GM19328 (cell line): Measurements from ENCODE around the gene ABLIM3.

Experiments
- ATAC-seq: cut with Tn5 transposase; IDR thresholded peaks from one replicate; pipeline ENCODE4 v1.9.1; 2021; ENCODE audit warnings: mild to moderate bottlenecking, moderate library complexity; ENCODE audit not compliant: unreplicated experiment

Gene ABLIM3

GRCh38 chr5:149141224-149141956 is at the start of gene ABLIM3:
Gene ABLIM3 (plus strand): TSS chr5:149141493. CDS start chr5:149142096, 603 bp downstream.
- ATAC-seq, result peak; percentile 80

DNA sequence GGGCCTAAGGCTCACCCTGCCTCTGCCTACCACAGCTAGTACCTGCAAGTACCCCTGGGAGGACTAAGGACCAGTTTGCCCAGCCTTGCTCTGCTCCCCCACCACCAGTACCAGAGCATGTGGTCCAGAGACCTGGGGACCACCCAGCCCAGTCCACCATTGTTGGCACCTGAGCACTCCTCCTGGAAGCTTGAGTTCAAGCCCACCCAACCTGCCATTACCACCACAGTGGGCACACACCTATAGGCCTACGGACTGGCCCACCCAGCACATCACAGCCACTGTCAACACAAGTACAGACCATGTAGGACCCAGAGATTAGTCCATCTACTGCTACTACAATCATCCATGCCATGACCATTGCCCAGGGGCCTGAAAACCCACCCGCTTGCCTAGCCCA is 47.7 kb upstream of the ABLIM3 start:
- no peak for ATAC-seq

DNA sequence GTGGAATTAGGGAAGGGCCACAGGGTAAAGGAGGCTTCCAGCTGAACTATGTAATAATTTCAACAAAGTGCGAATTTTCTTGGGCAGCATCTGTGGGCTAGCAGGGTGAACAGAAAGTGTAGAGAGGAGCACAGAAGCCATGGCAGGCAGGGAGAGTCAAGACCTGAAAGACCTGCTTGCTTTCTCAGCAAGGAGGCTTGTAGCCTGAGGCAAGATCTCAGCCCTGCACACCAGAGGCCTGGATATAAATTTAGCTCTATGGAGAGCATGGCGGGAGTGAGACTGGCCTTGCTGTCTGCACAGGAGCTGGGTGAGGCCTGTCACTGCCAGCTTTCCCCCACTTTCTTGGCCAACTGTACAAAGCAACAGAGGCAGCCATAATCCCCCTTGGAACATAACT is 46.3 kb upstream of the ABLIM3 start:
- no peak for ATAC-seq

DNA sequence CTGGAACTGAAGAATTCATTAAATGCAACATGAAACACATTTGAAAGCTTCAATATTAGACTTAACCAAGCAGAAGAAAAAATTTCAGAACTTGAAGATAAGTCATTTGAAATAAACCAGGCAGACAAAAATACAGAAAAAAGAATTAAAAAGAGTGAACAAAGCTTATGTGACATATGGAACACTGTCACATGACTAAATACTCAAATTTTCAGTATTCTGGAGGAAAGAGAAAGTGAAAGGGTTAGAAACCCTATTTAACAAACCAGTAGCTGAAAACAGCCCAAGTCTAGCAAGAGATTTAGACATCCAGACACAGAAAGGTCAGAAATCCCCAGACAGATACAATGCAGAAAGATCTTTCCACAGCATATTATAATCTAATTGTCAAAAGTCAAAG is 41.4 kb upstream of the ABLIM3 start:
- no peak for ATAC-seq

DNA sequence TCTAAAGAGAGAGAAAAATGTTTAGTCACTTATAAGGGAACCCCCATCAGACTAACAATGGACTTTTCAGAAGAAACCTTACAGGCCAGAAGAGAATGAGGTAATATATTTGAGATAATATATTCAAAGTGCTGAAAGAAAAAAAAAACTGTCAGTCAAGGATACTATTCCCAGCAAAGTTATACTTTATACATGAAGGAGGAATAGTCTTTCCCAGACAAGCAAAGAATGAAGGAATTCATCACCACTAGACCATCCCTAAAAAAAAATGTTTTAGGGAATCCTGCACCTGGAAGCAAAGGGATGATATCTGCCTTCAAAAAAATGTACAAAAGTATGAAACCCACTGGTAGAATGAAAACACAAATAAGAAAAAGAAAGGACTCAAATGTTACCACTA is 41.0 kb upstream of the ABLIM3 start:
- ATAC-seq, result no peak

DNA sequence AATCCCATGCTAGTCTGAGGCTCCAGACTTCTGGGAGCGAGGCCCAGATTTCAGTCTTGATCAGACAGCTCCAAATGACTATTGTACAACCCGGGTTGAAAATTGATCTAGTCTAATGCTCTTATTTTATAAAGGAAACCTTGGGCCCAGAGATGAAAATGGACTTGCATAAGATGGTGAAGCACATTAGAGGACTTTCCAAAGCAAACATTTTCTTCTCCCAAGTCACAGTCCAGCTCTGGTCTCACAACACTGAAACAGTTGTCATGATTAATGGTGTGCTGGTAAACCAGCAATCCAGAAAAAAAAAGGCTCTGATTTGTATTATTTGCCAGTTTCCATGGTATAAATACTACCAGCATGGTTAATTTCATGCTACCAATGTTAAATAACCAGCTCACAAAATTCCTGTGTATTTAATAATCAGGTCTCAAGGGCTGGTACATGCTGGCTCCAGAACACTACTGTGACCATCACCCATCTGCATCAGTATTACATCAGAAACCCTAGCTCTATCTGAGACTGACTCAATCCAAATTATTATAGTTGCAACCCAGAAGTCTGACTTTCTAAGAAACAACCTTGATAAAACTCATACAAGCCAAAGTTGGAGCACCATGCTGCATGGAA is 32.5 kb upstream of the ABLIM3 start:
- no peak for ATAC-seq

- no peak for ATAC-seq
Measured at GRCh38 chr5:149110406-149110805, 30.9 kb upstream of the ABLIM3 start.

GRCh38 chr5:149113669-149114068 is 27.6 kb upstream of the ABLIM3 start:
- no peak for ATAC-seq

GRCh38 chr5:149114403-149115312 is 26.6 kb upstream of the ABLIM3 start:
- ATAC-seq, result no peak

- no peak for ATAC-seq
Measured at GRCh38 chr5:149117970-149118369, 23.3 kb upstream of the ABLIM3 start.

DNA sequence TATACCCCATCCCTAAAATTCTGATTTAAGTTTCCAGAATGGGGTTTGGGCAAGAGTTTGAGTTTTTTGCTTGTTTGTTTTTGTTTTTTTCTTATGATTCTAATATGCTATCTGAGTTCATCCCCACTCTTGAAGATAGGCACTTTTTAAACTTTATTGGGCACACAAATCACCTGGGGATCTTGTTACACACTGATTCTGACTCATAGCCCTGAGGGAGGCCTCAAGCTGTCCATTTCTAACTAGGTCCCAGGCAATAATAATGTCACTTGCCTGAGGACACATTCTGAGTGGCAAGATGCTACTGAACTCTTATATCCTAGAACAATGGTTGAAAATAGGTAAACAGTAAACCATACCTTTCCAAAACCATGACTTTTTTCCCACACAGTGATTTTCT is 22.8 kb upstream of the ABLIM3 start:
- no peak for ATAC-seq

- no peak for ATAC-seq
Measured at GRCh38 chr5:149121145-149121544, 20.1 kb upstream of the ABLIM3 start.

DNA sequence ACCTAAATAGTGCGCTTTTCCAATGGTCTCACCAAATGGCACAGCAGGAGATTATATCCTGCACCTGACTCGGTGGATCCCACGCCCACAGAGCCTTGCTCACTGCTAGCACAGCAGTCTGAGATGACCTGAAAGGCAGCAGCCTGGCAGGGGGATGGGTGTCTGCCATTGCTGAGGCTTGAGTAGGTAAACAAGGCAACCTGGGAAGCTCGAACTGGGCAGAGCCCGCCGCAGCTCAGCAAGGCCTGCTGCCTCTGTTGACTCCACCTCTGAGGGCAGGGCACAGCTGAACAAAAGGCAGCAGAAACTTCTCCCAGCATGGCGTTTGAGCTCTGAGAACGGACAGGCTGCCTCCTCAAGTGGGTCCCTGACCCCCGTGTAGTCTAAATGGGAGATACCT is 18.1 kb upstream of the ABLIM3 start:
- no peak for ATAC-seq

DNA sequence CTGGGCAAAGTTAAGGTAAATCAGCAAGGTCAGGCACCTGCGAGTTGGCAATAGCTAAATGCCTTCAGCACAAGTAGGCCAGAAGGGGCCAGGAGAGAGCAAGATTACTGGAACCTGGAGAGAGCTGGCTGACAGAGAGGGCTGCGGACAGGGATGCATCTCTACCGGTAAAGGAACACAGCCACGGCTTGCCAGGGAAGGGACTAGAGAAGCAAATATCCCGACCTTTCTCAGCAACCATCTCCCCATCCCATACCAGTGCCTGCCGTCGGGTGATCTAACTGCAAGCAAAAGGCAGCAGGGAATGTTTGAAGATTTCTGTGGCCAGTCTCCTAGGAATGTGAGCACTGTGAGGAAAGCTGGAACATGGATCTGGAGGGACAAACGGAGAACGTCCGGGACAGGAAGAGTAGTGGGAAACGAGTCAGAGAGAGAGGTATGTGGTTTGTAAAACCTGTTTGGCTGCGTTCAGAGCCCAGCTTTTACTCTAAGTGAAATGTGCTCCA is 15.9 kb upstream of the ABLIM3 start:
- ATAC-seq, result no peak

DNA sequence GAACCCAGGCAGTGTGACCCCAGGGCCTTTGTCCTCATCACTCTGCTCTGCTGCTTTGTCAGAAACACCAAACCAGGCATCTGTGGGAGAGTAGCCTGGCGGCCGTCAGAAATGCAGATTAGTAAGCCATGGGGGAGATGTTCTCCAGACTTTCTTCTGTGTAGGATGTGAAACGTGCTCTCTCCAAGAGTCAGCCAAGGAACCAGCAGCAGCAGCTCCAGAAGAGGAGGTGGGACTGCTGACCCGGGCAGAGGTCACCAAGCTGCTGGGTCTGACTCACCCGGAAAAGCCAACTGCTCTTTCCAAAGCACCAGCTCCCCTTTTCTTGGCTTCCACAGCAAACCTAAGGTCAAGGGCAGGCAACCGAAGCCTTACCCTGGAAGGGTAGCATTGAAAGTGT is 14.4 kb upstream of the ABLIM3 start:
- no peak for ATAC-seq

DNA sequence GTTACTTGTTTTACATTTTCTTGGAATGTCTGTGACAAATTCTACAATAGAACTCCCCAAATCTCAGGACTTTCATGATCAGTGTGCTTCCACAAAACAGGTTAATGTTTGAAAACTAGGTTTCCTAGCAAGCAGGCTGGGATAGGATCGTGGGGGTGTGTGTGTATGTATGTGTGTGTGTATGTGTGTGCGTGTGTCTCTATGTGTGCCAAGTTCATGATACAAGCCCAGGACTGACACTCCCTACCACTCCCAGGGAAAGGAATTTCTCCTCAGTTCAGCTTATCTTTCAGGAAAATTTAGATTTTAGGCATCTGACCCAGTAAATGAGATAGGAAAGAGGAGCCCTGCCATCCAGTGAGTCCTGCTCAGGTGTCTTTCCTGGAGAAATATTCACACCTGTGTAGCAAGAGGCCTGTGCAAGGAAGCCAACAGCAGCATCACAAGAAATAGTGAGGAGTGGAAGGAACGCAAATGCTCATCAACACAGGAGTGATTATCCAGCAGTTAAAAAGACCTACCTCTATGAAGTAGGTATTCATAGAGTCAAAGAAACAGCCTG is 13.8 kb upstream of the ABLIM3 start:
- no peak for ATAC-seq

- ATAC-seq, result no peak
Measured at GRCh38 chr5:149128023-149128875, 13.0 kb upstream of the ABLIM3 start.

- ATAC-seq, result no peak
Measured at GRCh38 chr5:149129181-149129580, 12.1 kb upstream of the ABLIM3 start.

DNA sequence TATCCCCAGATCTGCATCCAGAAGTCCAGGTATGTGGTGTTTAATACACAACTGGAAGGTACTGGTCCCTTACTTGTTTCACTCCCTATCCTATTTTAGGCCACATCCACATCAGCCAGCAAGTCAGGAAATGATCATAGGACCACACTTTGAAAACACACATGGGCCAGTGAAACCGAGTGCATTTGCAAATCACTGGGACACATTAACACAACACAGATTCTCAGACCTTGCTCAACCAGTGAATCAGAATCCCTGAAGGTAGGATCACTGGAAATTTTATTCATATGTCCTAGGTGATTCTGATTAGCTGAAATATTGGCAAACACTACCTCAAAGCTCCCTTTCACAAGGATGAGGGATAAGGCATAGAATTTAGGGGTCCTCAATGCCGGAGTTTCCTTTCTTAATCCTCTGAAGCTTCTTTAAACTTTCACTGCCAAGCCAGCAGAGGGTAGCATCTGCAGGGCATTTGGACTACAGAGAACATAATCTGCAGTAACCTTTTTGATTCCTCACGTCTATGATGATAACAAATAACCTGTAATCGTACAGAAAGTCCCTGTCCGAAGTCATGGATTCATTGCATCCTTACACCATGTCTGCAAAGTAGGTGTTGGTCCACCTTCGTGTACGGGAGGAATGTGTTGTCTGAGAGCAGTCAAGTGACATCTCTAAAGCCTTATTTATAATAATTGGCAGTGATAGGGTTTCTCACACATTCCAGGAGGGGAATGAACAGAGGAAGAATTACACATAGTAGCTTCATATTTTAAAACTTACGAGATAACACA is 11.0 kb upstream of the ABLIM3 start:
- ATAC-seq, result no peak
